Tibial nerve (tissue), 4 donors: Measurements from ENCODE around the gene HMSD. TPM values are rescaled to one million over a fixed set of nuclear protein-coding genes. Genes with fewer than 3 reads are reported as not detected.
A peak's percentile ranks its signal among the peaks of the same experiment; 100 is the strongest.

Experiments used
- DNase-seq, 2 donors: peaks; one replicate each; pipeline ENCODE4 v3.0.0-alpha.2; 2019; ENCODE audit warnings: low spot score in 2 of 2
- H3K27ac ChIP-seq, 4 donors: fragments of 200-600 bp; sonication (generic) in 3 of 4; one replicate each; pipeline ENCODE4 v1.5.1; 2017 to 2019; ENCODE audit warnings: mild to moderate bottlenecking in 1 of 4
- H3K27me3 ChIP-seq, 2 donors: fragments of 200-600 bp; sonication (generic) in 1 of 2; one replicate each; pipeline versions ENCODE4 v1.5.1 to v1.6.0; 2017 to 2019
- H3K36me3 ChIP-seq, 3 donors: fragments of 200-600 bp; sonication (generic); one replicate each; pipeline ENCODE4 v1.5.1; 2018 to 2019
- H3K4me1 ChIP-seq, 4 donors: fragments of 200-600 bp; sonication (generic) in 3 of 4; one replicate each; pipeline ENCODE4 v1.5.1; 2017 to 2019
- H3K4me3 ChIP-seq, 4 donors: fragments of 200-600 bp; sonication (generic) in 3 of 4; one replicate each; pipeline ENCODE4 v1.5.1; 2017 to 2019; ENCODE audit warnings: mild to moderate bottlenecking in 1 of 4, moderate library complexity in 1 of 4
- H3K9me3 ChIP-seq, 4 donors: fragments of 200-600 bp; sonication (generic) in 3 of 4; one replicate each; pipeline ENCODE4 v1.5.1; 2017 to 2019
- CTCF ChIP-seq, 5 experiments: fragments of 200-600 bp in 3 of 5; fragments of 450-650 bp in 2 of 5; sonication (generic) in 3 of 5; IDR thresholded peaks; one replicate each; pipeline ENCODE4 v1.5.1; 2016 to 2019; ENCODE audit warnings: antibody characterized with exemption in 5 of 5, mild to moderate bottlenecking in 3 of 5, moderate library complexity in 2 of 5
- EP300 ChIP-seq, 2 donors: sonication (generic); formaldehyde crosslinking; IDR thresholded peaks; one replicate each; pipeline ENCODE4 v1.6.1; 2017; ENCODE audit warnings: antibody characterized with exemption in 2 of 2, mild to moderate bottlenecking in 1 of 2
- POLR2A ChIP-seq, 2 donors: fragments of 450-650 bp; IDR thresholded peaks; one replicate each; pipeline ENCODE4 v1.6.1; 2017; ENCODE audit warnings: antibody characterized with exemption in 2 of 2, mild to moderate bottlenecking in 2 of 2, moderate library complexity in 2 of 2
- WGBS, 2 donors: methylation state at CpG; one replicate each; pipeline ENCODE4 v1.1.5; 2018; 5-methylcytosine and 5-hydroxymethylcytosine counted together
- total RNA-seq, 4 donors: library from RNA; depleted of rRNA; stranded (reverse); fragments of >200 nt; gene quantifications; one replicate each; pipeline ENCODE4 v1.1.0, GENCODE V29; 2016

The HMSD gene
- total RNA-seq, 4 donors from 2014 or later, result 0.63 to 0.87 TPM; not detected in 2

- DNase-seq, result no peak
- no peaks in the 10 kb centered on the region for H3K9me3 ChIP-seq
- no peaks in the 10 kb centered on the region for H3K27me3 ChIP-seq
- H3K4me3 ChIP-seq, result no peak overlapping the region
- H3K4me1 ChIP-seq, result peaks cover 0 to 13% (median 3%) of the 10 kb centered on the region in 4 donors
- TF ChIP-seq CTCF (IDR thresholded peaks at IDR 0.05), result no peak
- TF ChIP-seq POLR2A (IDR thresholded peaks at IDR 0.05), result no peak
- no peak for TF ChIP-seq EP300 (IDR thresholded peaks at IDR 0.05)
- no peaks in the 10 kb centered on the region for H3K36me3 ChIP-seq
- no peak overlapping the region for H3K27ac ChIP-seq
- 84 to 86% methylated on average over 5 of the region's 5 CpGs for WGBS, 2 donors
Measured at GRCh38 chr18:63965716-63966330, 16.7 kb downstream of the HMSD start.

- Histone ChIP-seq H3K27ac (peak within 1 kb of the TSS; percentile 96 to 100 (median 99)), H3K36me3 (no peaks in the 10 kb centered on the region), H3K4me3 (peak within 1 kb of the TSS; percentile 74 to 86 (median 82)), H3K4me1 (peaks cover 0 to 22% (median 7%) of the 10 kb centered on the region in 4 donors), H3K27me3 (no peaks in the 10 kb centered on the region), H3K9me3 (no peaks in the 10 kb centered on the region)
- peak; percentile 86 for DNase-seq
- WGBS, 2 donors, result 0% methylated on average over 44 to 62 of the region's 62 CpGs
- peak; percentile 60 to 96 for TF ChIP-seq EP300 (IDR thresholded peaks at IDR 0.05)
- TF ChIP-seq CTCF (IDR thresholded peaks at IDR 0.05), result peak in 1 of 5 experiments; percentile 40
- peak; percentile 87 to 95 for TF ChIP-seq POLR2A (IDR thresholded peaks at IDR 0.05)
Measured at GRCh38 chr18:63969942-63970808, 21.1 kb downstream of the HMSD start, which contains the start of gene SERPINB8. SERPINB8 (plus strand) TSS chr18:63970081; CDS start chr18:63978309, 8,228 bp downstream.

- no peak for TF ChIP-seq POLR2A (IDR thresholded peaks at IDR 0.05)
- no peak for TF ChIP-seq EP300 (IDR thresholded peaks at IDR 0.05)
- TF ChIP-seq CTCF (IDR thresholded peaks at IDR 0.05), result no peak
- DNase-seq, result peak; percentile 23 to 26
- no peaks in the 10 kb centered on the region for H3K36me3 ChIP-seq
- WGBS, 2 donors, result 17 to 29% methylated on average over 18 of the region's 18 CpGs
- peaks cover 0 to 22% (median 7%) of the 10 kb centered on the region in 4 donors for H3K4me1 ChIP-seq
- no peaks in the 10 kb centered on the region for H3K27me3 ChIP-seq
- H3K4me3 ChIP-seq, result peak overlapping the region; percentile 74 to 86 (median 82)
- no peaks in the 10 kb centered on the region for H3K9me3 ChIP-seq
- H3K27ac ChIP-seq, result peak overlapping the region; percentile 96 to 100 (median 99)
Measured at GRCh38 chr18:63970809-63971205, 21.7 kb downstream of the HMSD start.

GRCh38 chr18:63971320-63972001, 22.4 kb downstream of the HMSD start:
- no peak for DNase-seq
- no peaks in the 10 kb centered on the region for H3K9me3 ChIP-seq
- H3K27ac ChIP-seq, result peak overlapping the region; percentile 96 to 100 (median 99)
- peak overlapping the region; percentile 74 to 86 (median 82) for H3K4me3 ChIP-seq
- H3K27me3 ChIP-seq, result no peaks in the 10 kb centered on the region
- no peak for TF ChIP-seq EP300 (IDR thresholded peaks at IDR 0.05)
- no peak for TF ChIP-seq POLR2A (IDR thresholded peaks at IDR 0.05)
- TF ChIP-seq CTCF (IDR thresholded peaks at IDR 0.05), result no peak
- 68 to 76% methylated on average over 13 of the region's 13 CpGs for WGBS, 2 donors
- H3K36me3 ChIP-seq, result no peaks in the 10 kb centered on the region
- peaks cover 0 to 22% (median 7%) of the 10 kb centered on the region in 4 donors for H3K4me1 ChIP-seq
